B cell (primary cell): ENCODE measurements around the gene PRSS38. TPM values are rescaled to one million over a fixed set of nuclear protein-coding genes. Genes with fewer than 3 reads are reported as not detected.
"Not testable (repeated sequence)": the region's sequence is repeated elsewhere in the genome, so short reads cannot be mapped to it uniquely, and the experiment has no call there.

Source experiments
- ATAC-seq: fragments of 200-7000 bp; cut with Tn5 transposase; one replicate; pipeline ENCODE4 v1.10.0; 2021; ENCODE audit warnings: low read depth, mild to moderate bottlenecking, moderate number of reproducible peaks, moderate library complexity
- CTCF ChIA-PET: fragments of 350-600 bp; sonication (Branson Sonifier 250); formaldehyde crosslinking; loops from one replicate; lab custom pipeline; 2021; ENCODE audit warnings: antibody characterized with exemption, inconsistent platforms; lab: Charles Lee
- POLR2A ChIA-PET: fragments of 350-600 bp; sonication (Branson Sonifier 250); formaldehyde crosslinking; loops from one replicate; lab custom pipeline; 2021; ENCODE audit warnings: antibody characterized with exemption; lab: Charles Lee
- DNase-seq: peaks from one replicate; pipeline ENCODE4 v3.0.0; 2013
- H2AFZ ChIP-seq: 2 replicates; pipeline ENCODE4 v1.6.1; 2012; ENCODE audit warnings: mild to moderate bottlenecking, low read depth, low read length; ENCODE audit not compliant: insufficient read depth, poor library complexity, severe bottlenecking
- H3K27ac ChIP-seq, 2 donors: 1 replicate in 1 of 2; 2 replicates in 1 of 2; pipeline ENCODE4 v1.5.1; 2012 to 2013; ENCODE audit warnings: low read length in 2 of 2, mild to moderate bottlenecking in 2 of 2, moderate library complexity in 1 of 2
- H3K27me3 ChIP-seq, 4 experiments: fragments of 200-600 bp in 1 of 4; sonication (generic) in 1 of 4; replicated peaks in 1 of 4; 1 replicate in 2 of 4; 2 replicates in 2 of 4; pipeline versions ENCODE4 v1.6.1 to v1.7.0; 2013 to 2016; ENCODE audit warnings: low read length in 3 of 4, mild to moderate bottlenecking in 2 of 4, mixed read lengths in 1 of 4, moderate library complexity in 1 of 4; ENCODE audit not compliant: insufficient read depth in 4 of 4, control insufficient read depth in 3 of 4; ENCODE audit errors: control extremely low read depth in 1 of 4
- H3K36me3 ChIP-seq, 2 experiments: replicated peaks in 1 of 2; 1 replicate in 1 of 2; 2 replicates in 1 of 2; pipeline versions ENCODE4 v1.6.1 to v1.7.1; 2013; ENCODE audit warnings: low read length in 1 of 2; ENCODE audit not compliant: insufficient read depth in 2 of 2, control insufficient read depth in 1 of 2; ENCODE audit errors: control extremely low read depth in 1 of 2, extremely low read depth in 1 of 2
- H3K4me1 ChIP-seq, 2 donors: fragments of 200-600 bp in 1 of 2; sonication (generic) in 1 of 2; 1 replicate in 1 of 2; 2 replicates in 1 of 2; pipeline versions ENCODE4 v1.5.1 to v1.6.1; 2013 to 2017; ENCODE audit warnings: low read length in 2 of 2; ENCODE audit not compliant: control insufficient read depth in 2 of 2, insufficient read depth in 2 of 2
- H3K4me2 ChIP-seq: replicated peaks from 2 replicates; pipeline ENCODE3; 2012; ENCODE audit warnings: mild to moderate bottlenecking, low read depth, low read length; ENCODE audit not compliant: poor library complexity, severe bottlenecking
- H3K4me3 ChIP-seq, 5 experiments: fragments of 200-600 bp in 1 of 5; sonication (generic) in 1 of 5; 1 replicate in 3 of 5; 2 replicates in 2 of 5; pipeline versions ENCODE4 v1.5.1 to v1.7.0; 2011 to 2016; ENCODE audit warnings: low read length in 4 of 5, mild to moderate bottlenecking in 4 of 5, low read depth in 2 of 5, control low read depth in 1 of 5, moderate library complexity in 1 of 5; ENCODE audit not compliant: insufficient read depth in 1 of 5; ENCODE audit errors: control extremely low read depth in 1 of 5, extremely low read depth in 1 of 5
- H3K79me2 ChIP-seq: fragments of 200-600 bp; sonication (generic); one replicate; pipeline ENCODE4 v1.6.0; 2016; ENCODE audit warnings: low read length; ENCODE audit not compliant: control insufficient read depth, insufficient read depth
- H3K9ac ChIP-seq: fragments of 200-600 bp; sonication (generic); 2 replicates; pipeline ENCODE4 v1.6.1; 2017; ENCODE audit warnings: mild to moderate bottlenecking, low read length, moderate library complexity
- H3K9me3 ChIP-seq, 3 donors: one replicate each; pipeline versions ENCODE4 v1.6.1 to v1.7.1; 2013; ENCODE audit warnings: low read length in 2 of 3; ENCODE audit not compliant: control insufficient read depth in 2 of 3, insufficient read depth in 1 of 3; ENCODE audit errors: control extremely low read depth in 1 of 3
- H4K20me1 ChIP-seq: 2 replicates; pipeline ENCODE4 v1.6.0; 2012; ENCODE audit warnings: mild to moderate bottlenecking, low read length; ENCODE audit not compliant: insufficient read depth, control insufficient read depth, poor library complexity, severe bottlenecking
- H3K27ac Mint-ChIP-seq: one replicate; pipeline ENCODE4 v1.8.0; 2021; ENCODE audit warnings: mixed read lengths
- H3K27me3 Mint-ChIP-seq: one replicate; pipeline ENCODE4 v1.8.0; 2021; ENCODE audit warnings: mixed read lengths
- H3K4me1 Mint-ChIP-seq: one replicate; pipeline ENCODE4 v1.8.0; 2021; ENCODE audit warnings: mixed read lengths
- H3K4me3 Mint-ChIP-seq: one replicate; pipeline ENCODE4 v1.8.0; 2021; ENCODE audit warnings: mixed read lengths
- H3K9me3 Mint-ChIP-seq: one replicate; pipeline ENCODE4 v1.8.0; 2022; ENCODE audit warnings: mixed read lengths; ENCODE audit not compliant: insufficient read depth
- CTCF ChIP-seq: fragments of 200-600 bp; IDR thresholded peaks from one replicate; pipeline ENCODE4 v1.8.0; 2022; ENCODE audit warnings: antibody characterized with exemption, mild to moderate bottlenecking
- EZH2 ChIP-seq: IDR thresholded peaks from 2 replicates; pipeline ENCODE4 v1.6.1; 2012; ENCODE audit warnings: borderline replicate concordance, low read depth, mild to moderate bottlenecking, moderate library complexity, low read length; ENCODE audit not compliant: insufficient read depth, poor library complexity, severe bottlenecking
- WGBS: methylation state at CpG from one replicate; pipeline ENCODE4 v1.1.5; 2013; ENCODE audit warnings: missing lambda C conversion rate; ENCODE audit not compliant: insufficient coverage; 5-methylcytosine and 5-hydroxymethylcytosine counted together
- intact Hi-C: fragments of 100-400 bp; cut with micrococcal nuclease; formaldehyde crosslinking; loops from one replicate; pipeline ENCODE4 v1.10.0; 2022
- polyA plus RNA-seq: library from polyadenylated mRNA; depleted of rRNA; stranded (reverse); fragments of >200 nt; gene quantifications from 2 replicates; pipeline ENCODE4 v1.2.3, GENCODE V29; 2012
- total RNA-seq, 2 donors: library from RNA; stranded (reverse); fragments of 120-200 nt in 1 of 2; gene quantifications; 1 replicate in 1 of 2; 2 replicates in 1 of 2; pipeline versions ENCODE4 v1.2.3 to v1.2.4, GENCODE V29; 2013 to 2022

PRSS38 gene
- total and polyA plus RNA-seq, 2 donors (not counting 1 experiment from before 2014, with no cell fraction given) = not detected

- Histone ChIP-seq H3K36me3 (no peaks in the 10 kb centered on the region), H3K4me3 (no peak overlapping the region), H3K9ac (no peak overlapping the region), H3K79me2 (no peaks in the 10 kb centered on the region), H3K9me3 (peaks cover 0 to 22% (median 7%) of the 10 kb centered on the region in 3 donors), H4K20me1 (no peaks in the 10 kb centered on the region), H3K27ac (no peak overlapping the region), H3K4me1 (no peaks in the 10 kb centered on the region), H3K27me3 (no peaks in the 10 kb centered on the region), H2AFZ (no peak overlapping the region), H3K4me2 (no peak overlapping the region)
- H3K4me3 Mint-ChIP-seq = no peak overlapping the region
- H3K27ac Mint-ChIP-seq = no peak overlapping the region
- POLR2A ChIA-PET = no interaction called here
- DNase-seq = no peak
- CTCF ChIA-PET = no interaction called here
- H3K4me1 Mint-ChIP-seq = no peaks in the 10 kb centered on the region
- 76% methylated on average over 5 of the region's 10 CpGs for WGBS
- ATAC-seq = no peak
- no peak for TF ChIP-seq EZH2
- no peak for TF ChIP-seq CTCF
- intact Hi-C loops = no loop called here
- peaks cover 5% of the 10 kb centered on the region for H3K9me3 Mint-ChIP-seq
- peaks cover 5% of the 10 kb centered on the region for H3K27me3 Mint-ChIP-seq
Measured at GRCh38 chr1:227846265-227846858, 30.9 kb downstream of the PRSS38 start.

GRCh38 chr1:227847046-227847445 lies 31.6 kb downstream of the PRSS38 start:
- H3K4me1 Mint-ChIP-seq, H3K27ac Mint-ChIP-seq: not testable (repeated sequence)
- 100% methylated on average over 1 of the region's 4 CpGs for WGBS

More at GRCh38 chr1:227847046-227847445, 31.6 kb downstream of the PRSS38 start:
- H3K4me2 ChIP-seq, H4K20me1 ChIP-seq, H3K4me3 Mint-ChIP-seq, H3K79me2 ChIP-seq, intact Hi-C loops, H3K36me3 ChIP-seq, H3K4me3 ChIP-seq, POLR2A ChIA-PET, H3K27ac ChIP-seq, CTCF ChIA-PET, DNase-seq, H3K4me1 ChIP-seq, H2AFZ ChIP-seq, H3K27me3 Mint-ChIP-seq, ATAC-seq, H3K27me3 ChIP-seq, H3K9me3 Mint-ChIP-seq, H3K9ac ChIP-seq: not testable (repeated sequence)
- H3K9me3 ChIP-seq = peaks cover 0 to 22% (median 7%) of the 10 kb centered on the region in 3 donors
